Loucy (cell line): ENCODE measurements around the gene GPRC5A.

Experiments used
- H2AFZ ChIP-seq: fragments of 200-600 bp; sonication (generic); 2 replicates; pipeline ENCODE4 v1.6.0; 2016; ENCODE audit warnings: antibody characterized with exemption, mild to moderate bottlenecking, low read length, moderate library complexity
- H3F3A ChIP-seq: fragments of 200-600 bp; 2 replicates; pipeline ENCODE4 v1.6.0; 2016; ENCODE audit warnings: antibody characterized with exemption, low read depth, mild to moderate bottlenecking
- H3K27me3 ChIP-seq: fragments of 200-600 bp; sonication (generic); 2 replicates; pipeline ENCODE4 v1.6.1; 2014; ENCODE audit warnings: low read length, mild to moderate bottlenecking; ENCODE audit not compliant: insufficient read depth, poor library complexity, severe bottlenecking
- H3K36me3 ChIP-seq: fragments of 200-600 bp; sonication (generic); 2 replicates; pipeline ENCODE4 v1.6.1; 2016; ENCODE audit warnings: low read length; ENCODE audit not compliant: insufficient read depth
- H3K4me1 ChIP-seq: fragments of 200-600 bp; sonication (generic); 2 replicates; pipeline ENCODE4 v1.5.1; 2014; ENCODE audit warnings: low read length, mild to moderate bottlenecking; ENCODE audit not compliant: insufficient read depth, poor library complexity, severe bottlenecking
- H3K4me2 ChIP-seq: fragments of 200-600 bp; sonication (generic); 2 replicates; pipeline ENCODE4 v1.6.0; 2014; ENCODE audit warnings: antibody characterized with exemption, low read length, low read depth, mild to moderate bottlenecking; ENCODE audit not compliant: poor library complexity, severe bottlenecking
- H3K4me3 ChIP-seq: fragments of 200-600 bp; sonication (generic); 2 replicates; pipeline ENCODE4 v1.5.1; 2014; ENCODE audit warnings: low read length, mild to moderate bottlenecking, mixed read lengths; ENCODE audit not compliant: poor library complexity, severe bottlenecking
- H3K79me2 ChIP-seq: fragments of 200-600 bp; sonication (generic); 2 replicates; pipeline ENCODE4 v1.6.1; 2014; ENCODE audit warnings: low read length; ENCODE audit not compliant: insufficient read depth
- H3K9ac ChIP-seq: fragments of 200-600 bp; sonication (generic); 2 replicates; pipeline ENCODE4 v1.6.0; 2014; ENCODE audit warnings: mild to moderate bottlenecking, low read depth, low read length, moderate library complexity; ENCODE audit not compliant: poor library complexity, severe bottlenecking
- H3K9me2 ChIP-seq: fragments of 200-600 bp; sonication (generic); replicated peaks from 2 replicates; pipeline ENCODE4 v1.6.1; 2016; ENCODE audit warnings: low read depth, low read length, mixed read lengths
- H3K9me3 ChIP-seq: fragments of 200-600 bp; sonication (generic); 2 replicates; pipeline ENCODE4 v1.6.1; 2014; ENCODE audit warnings: mild to moderate bottlenecking, antibody characterized with exemption, low read length, low read depth; ENCODE audit not compliant: insufficient read depth
- H4K20me1 ChIP-seq: fragments of 200-600 bp; sonication (generic); 2 replicates; pipeline ENCODE4 v1.6.0; 2014; ENCODE audit warnings: antibody characterized with exemption, low read length, mild to moderate bottlenecking; ENCODE audit not compliant: insufficient read depth, poor library complexity, severe bottlenecking
- CTCF ChIP-seq: fragments of 200-600 bp; sonication (generic); conservative IDR thresholded peaks from 2 replicates; pipeline ENCODE4 v1.5.1; 2014; ENCODE audit warnings: mild to moderate bottlenecking, antibody characterized with exemption, low read length
- EZH2phosphoT487 ChIP-seq: fragments of 200-600 bp; IDR thresholded peaks from 2 replicates; pipeline ENCODE4 v1.6.1; 2018; ENCODE audit warnings: antibody characterized with exemption, mild to moderate bottlenecking, moderate library complexity, borderline replicate concordance

GPRC5A gene

GRCh38 chr12:12853435-12853834 lies 37.9 kb upstream of the GPRC5A start:
- no peak overlapping the region for H3K4me3 ChIP-seq
- no peaks in the 10 kb centered on the region for H3F3A ChIP-seq
- no peaks in the 10 kb centered on the region for H3K9me3 ChIP-seq
- no peaks in the 10 kb centered on the region for H3K4me1 ChIP-seq
- TF ChIP-seq EZH2phosphoT487 (no peak), CTCF (no peak)
- H4K20me1 ChIP-seq = no peaks in the 10 kb centered on the region
- no peaks in the 10 kb centered on the region for H3K9me2 ChIP-seq
- H3K27me3 ChIP-seq = no peaks in the 10 kb centered on the region
- no peak overlapping the region for H3K9ac ChIP-seq
- no peaks in the 10 kb centered on the region for H3K79me2 ChIP-seq
- H3K36me3 ChIP-seq = no peaks in the 10 kb centered on the region
- H3K4me2 ChIP-seq = no peak overlapping the region
- no peak overlapping the region for H2AFZ ChIP-seq

- no peaks in the 10 kb centered on the region for H3K27me3 ChIP-seq
- H3F3A ChIP-seq = no peaks in the 10 kb centered on the region
- H3K9ac ChIP-seq = no peak overlapping the region
- H3K9me3 ChIP-seq = no peaks in the 10 kb centered on the region
- no peaks in the 10 kb centered on the region for H3K4me1 ChIP-seq
- no peak overlapping the region for H3K4me2 ChIP-seq
- TF ChIP-seq CTCF (no peak), EZH2phosphoT487 (no peak)
- no peak overlapping the region for H3K4me3 ChIP-seq
- no peaks in the 10 kb centered on the region for H3K79me2 ChIP-seq
- H4K20me1 ChIP-seq = no peaks in the 10 kb centered on the region
- no peaks in the 10 kb centered on the region for H3K9me2 ChIP-seq
- H3K36me3 ChIP-seq = no peaks in the 10 kb centered on the region
- no peak overlapping the region for H2AFZ ChIP-seq
These were observed 31.7 kb upstream of the GPRC5A start for GRCh38 chr12:12859690-12860089.

DNA sequence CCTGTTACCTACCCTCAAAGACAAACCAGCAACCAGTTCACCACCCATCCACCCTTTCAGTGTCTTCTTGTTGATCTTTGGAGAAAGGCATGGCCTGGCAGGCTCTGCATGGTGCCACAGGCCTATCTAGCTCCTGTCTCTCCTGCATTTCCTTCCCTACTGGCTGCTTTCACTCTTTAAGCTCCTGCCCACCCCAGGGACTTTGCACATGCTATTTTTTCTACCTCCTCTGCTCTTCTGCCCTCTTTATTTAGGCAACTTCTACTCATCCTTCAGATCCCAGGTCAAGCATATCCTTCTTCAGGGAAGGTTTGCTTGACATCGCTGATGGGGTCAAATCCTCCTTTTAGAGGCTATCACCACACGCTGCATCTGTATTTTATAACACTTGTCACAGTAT lies 27.1 kb upstream of the GPRC5A start:
- no peaks in the 10 kb centered on the region for H3K27me3 ChIP-seq
- no peak overlapping the region for H3K4me2 ChIP-seq
- no peaks in the 10 kb centered on the region for H3K9me3 ChIP-seq
- no peaks in the 10 kb centered on the region for H3K9me2 ChIP-seq
- no peak overlapping the region for H3K9ac ChIP-seq
- H3F3A ChIP-seq = no peaks in the 10 kb centered on the region
- no peaks in the 10 kb centered on the region for H3K36me3 ChIP-seq
- H3K79me2 ChIP-seq = no peaks in the 10 kb centered on the region
- no peaks in the 10 kb centered on the region for H3K4me1 ChIP-seq
- no peak overlapping the region for H2AFZ ChIP-seq
- no peaks in the 10 kb centered on the region for H4K20me1 ChIP-seq
- no peak for TF ChIP-seq CTCF
- no peak overlapping the region for H3K4me3 ChIP-seq
